Measurements from ENCODE around the gene HIP1.
A peak's percentile ranks its signal among the peaks of the same experiment; 100 is the strongest.
"Not testable (repeated sequence)": the region's sequence is repeated elsewhere in the genome, so short reads cannot be mapped to it uniquely, and the experiment has no call there.

The HIP1 gene

DNA sequence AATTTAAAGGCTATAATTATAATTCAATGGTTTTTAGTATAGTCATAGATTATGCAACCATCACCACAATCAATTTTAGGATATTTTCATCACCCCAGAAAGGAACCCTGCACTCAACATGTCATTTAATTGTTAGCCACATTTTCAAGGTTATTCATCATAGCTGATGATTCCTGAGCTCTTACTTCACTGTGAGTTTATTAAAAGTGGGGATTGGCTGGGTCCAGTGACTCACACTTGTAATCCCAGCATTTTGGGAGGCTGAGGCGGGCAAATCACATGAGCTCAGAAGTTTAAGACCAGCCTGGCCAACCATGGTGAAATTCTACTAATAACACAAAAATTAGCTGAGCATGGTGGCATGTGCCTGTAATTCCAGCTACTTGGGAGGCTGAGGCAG lies 32.5 kb upstream of the HIP1 start:
- TF ChIP-seq EZH2phosphoT487 (IDR thresholded peaks at IDR 0.05; ENCODE audit: borderline replicate concordance, low read length): no peak
- TF ChIP-seq, protein P1, sequence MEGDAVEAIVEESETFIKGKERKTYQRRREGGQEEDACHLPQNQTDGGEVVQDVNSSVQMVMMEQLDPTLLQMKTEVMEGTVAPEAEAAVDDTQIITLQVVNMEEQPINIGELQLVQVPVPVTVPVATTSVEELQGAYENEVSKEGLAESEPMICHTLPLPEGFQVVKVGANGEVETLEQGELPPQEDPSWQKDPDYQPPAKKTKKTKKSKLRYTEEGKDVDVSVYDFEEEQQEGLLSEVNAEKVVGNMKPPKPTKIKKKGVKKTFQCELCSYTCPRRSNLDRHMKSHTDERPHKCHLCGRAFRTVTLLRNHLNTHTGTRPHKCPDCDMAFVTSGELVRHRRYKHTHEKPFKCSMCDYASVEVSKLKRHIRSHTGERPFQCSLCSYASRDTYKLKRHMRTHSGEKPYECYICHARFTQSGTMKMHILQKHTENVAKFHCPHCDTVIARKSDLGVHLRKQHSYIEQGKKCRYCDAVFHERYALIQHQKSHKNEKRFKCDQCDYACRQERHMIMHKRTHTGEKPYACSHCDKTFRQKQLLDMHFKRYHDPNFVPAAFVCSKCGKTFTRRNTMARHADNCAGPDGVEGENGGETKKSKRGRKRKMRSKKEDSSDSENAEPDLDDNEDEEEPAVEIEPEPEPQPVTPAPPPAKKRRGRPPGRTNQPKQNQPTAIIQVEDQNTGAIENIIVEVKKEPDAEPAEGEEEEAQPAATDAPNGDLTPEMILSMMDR (IDR thresholded peaks at IDR 0.05; ENCODE audit: low read depth, low read length, poor library complexity, severe bottlenecking): no peak

GRCh38 chr7:75762350-75762917 lies 23.7 kb upstream of the HIP1 start:
- Histone ChIP-seq H3K9me3 (ENCODE audit: control insufficient read depth, insufficient read depth, low read length) (no peaks in the 10 kb centered on the region), H3K4me1 (ENCODE audit: control insufficient read depth, low read length) (peaks cover 10% of the 10 kb centered on the region), H3K27me3 (ENCODE audit: control insufficient read depth, low read length) (no peaks in the 10 kb centered on the region), H3K4me2 (ENCODE audit: low read length) (no peak overlapping the region), H3K9me2 (replicated peaks; ENCODE audit: control insufficient read depth, low read length) (no peaks in the 10 kb centered on the region), H4K20me1 (ENCODE audit: control insufficient read depth, insufficient read depth, low read depth, low read length) (no peaks in the 10 kb centered on the region), H3K79me2 (ENCODE audit: control insufficient read depth, low read length) (no peaks in the 10 kb centered on the region), H3F3A (ENCODE audit: control insufficient read depth, insufficient read depth) (no peaks in the 10 kb centered on the region), H3K36me3 (ENCODE audit: control insufficient read depth, low read length) (no peaks in the 10 kb centered on the region), H3K4me3 (ENCODE audit: low read length) (no peak overlapping the region), H3K27ac (ENCODE audit: low read depth, low read length) (no peak overlapping the region)
- TF ChIP-seq EZH2phosphoT487 (IDR thresholded peaks at IDR 0.05; ENCODE audit: borderline replicate concordance, low read length): no peak
- TF ChIP-seq, protein P1 (IDR thresholded peaks at IDR 0.05; ENCODE audit: low read depth, low read length, poor library complexity, severe bottlenecking): peak; percentile 69

More for the DNA sequence above, 32.5 kb upstream of the HIP1 start:
- Histone ChIP-seq H3K27ac (ENCODE audit: low read depth, low read length) (no peak overlapping the region), H4K20me1 (ENCODE audit: control insufficient read depth, insufficient read depth, low read depth, low read length) (no peaks in the 10 kb centered on the region), H3K27me3 (ENCODE audit: control insufficient read depth, low read length) (peaks cover 11% of the 10 kb centered on the region; the same call in 1 of the 2 replicates), H3F3A (ENCODE audit: control insufficient read depth, insufficient read depth) (no peaks in the 10 kb centered on the region), H3K79me2 (ENCODE audit: control insufficient read depth, low read length) (no peaks in the 10 kb centered on the region), H3K9me2 (replicated peaks; ENCODE audit: control insufficient read depth, low read length) (no peaks in the 10 kb centered on the region), H3K4me3 (ENCODE audit: low read length) (no peak overlapping the region), H3K36me3 (ENCODE audit: control insufficient read depth, low read length) (no peaks in the 10 kb centered on the region), H3K4me2 (ENCODE audit: low read length) (no peak overlapping the region), H3K4me1 (ENCODE audit: control insufficient read depth, low read length) (no peaks in the 10 kb centered on the region), H3K9me3 (ENCODE audit: control insufficient read depth, insufficient read depth, low read length) (no peaks in the 10 kb centered on the region)

GRCh38 chr7:75761801-75762200 lies 23.1 kb upstream of the HIP1 start:
- H3K9me2 ChIP-seq (replicated peaks; ENCODE audit: control insufficient read depth, low read length); H3K4me2 ChIP-seq (ENCODE audit: low read length); H3F3A ChIP-seq (ENCODE audit: control insufficient read depth, insufficient read depth); H3K79me2 ChIP-seq (ENCODE audit: control insufficient read depth, low read length); H3K27me3 ChIP-seq (ENCODE audit: control insufficient read depth, low read length); H3K27ac ChIP-seq (ENCODE audit: low read depth, low read length); H4K20me1 ChIP-seq (ENCODE audit: control insufficient read depth, insufficient read depth, low read depth, low read length); H3K9me3 ChIP-seq (ENCODE audit: control insufficient read depth, insufficient read depth, low read length); H3K36me3 ChIP-seq (ENCODE audit: control insufficient read depth, low read length); H3K4me3 ChIP-seq (ENCODE audit: low read length): not testable (repeated sequence)
- H3K4me1 ChIP-seq (ENCODE audit: control insufficient read depth, low read length): peaks cover 10% of the 10 kb centered on the region

DNA sequence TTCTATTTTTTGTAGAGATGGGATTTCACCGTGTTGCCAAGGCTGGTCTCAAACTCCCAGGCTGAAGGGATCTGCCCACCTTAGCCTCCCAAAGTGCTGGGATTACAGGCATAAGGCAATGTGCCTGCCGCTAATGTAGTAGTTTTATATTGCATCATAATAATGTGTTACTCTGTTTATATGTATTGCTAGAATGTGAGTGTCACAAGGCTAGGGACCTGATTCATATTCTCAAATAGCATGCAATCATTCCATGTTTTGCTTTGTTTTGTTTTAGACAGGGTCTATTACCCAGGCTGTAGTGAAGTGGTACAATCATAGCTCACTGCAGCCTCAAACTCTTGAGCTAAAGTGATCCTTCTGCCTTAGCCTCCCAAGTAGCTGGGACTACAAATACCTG lies 19.8 kb upstream of the HIP1 start:
- Histone ChIP-seq H3F3A (ENCODE audit: control insufficient read depth, insufficient read depth) (no peaks in the 10 kb centered on the region), H3K79me2 (ENCODE audit: control insufficient read depth, low read length) (no peaks in the 10 kb centered on the region), H3K4me1 (ENCODE audit: control insufficient read depth, low read length) (peaks cover 2% of the 10 kb centered on the region), H3K4me3 (ENCODE audit: low read length) (no peak overlapping the region), H3K36me3 (ENCODE audit: control insufficient read depth, low read length) (no peaks in the 10 kb centered on the region), H3K9me3 (ENCODE audit: control insufficient read depth, insufficient read depth, low read length) (no peaks in the 10 kb centered on the region), H3K9me2 (replicated peaks; ENCODE audit: control insufficient read depth, low read length) (no peaks in the 10 kb centered on the region), H4K20me1 (ENCODE audit: control insufficient read depth, insufficient read depth, low read depth, low read length) (no peaks in the 10 kb centered on the region), H3K27me3 (ENCODE audit: control insufficient read depth, low read length) (no peaks in the 10 kb centered on the region), H3K4me2 (ENCODE audit: low read length) (no peak overlapping the region), H3K27ac (ENCODE audit: low read depth, low read length) (no peak overlapping the region)
- TF ChIP-seq, protein P1 (IDR thresholded peaks at IDR 0.05; ENCODE audit: low read depth, low read length, poor library complexity, severe bottlenecking): no peak
- TF ChIP-seq EZH2phosphoT487 (IDR thresholded peaks at IDR 0.05; ENCODE audit: borderline replicate concordance, low read length): no peak
